ENCODE measurements around the gene FAM131A. TPM values are rescaled to one million over a fixed set of nuclear protein-coding genes. Genes with fewer than 3 reads are reported as not detected.

The FAM131A gene
- total and polyA plus RNA-seq, 9 of the 15 experiments (the other 6 are each of a cell fraction or from before 2014, with no cell fraction given) = 0.48 to 11.1 (median 4.3) TPM

DNA sequence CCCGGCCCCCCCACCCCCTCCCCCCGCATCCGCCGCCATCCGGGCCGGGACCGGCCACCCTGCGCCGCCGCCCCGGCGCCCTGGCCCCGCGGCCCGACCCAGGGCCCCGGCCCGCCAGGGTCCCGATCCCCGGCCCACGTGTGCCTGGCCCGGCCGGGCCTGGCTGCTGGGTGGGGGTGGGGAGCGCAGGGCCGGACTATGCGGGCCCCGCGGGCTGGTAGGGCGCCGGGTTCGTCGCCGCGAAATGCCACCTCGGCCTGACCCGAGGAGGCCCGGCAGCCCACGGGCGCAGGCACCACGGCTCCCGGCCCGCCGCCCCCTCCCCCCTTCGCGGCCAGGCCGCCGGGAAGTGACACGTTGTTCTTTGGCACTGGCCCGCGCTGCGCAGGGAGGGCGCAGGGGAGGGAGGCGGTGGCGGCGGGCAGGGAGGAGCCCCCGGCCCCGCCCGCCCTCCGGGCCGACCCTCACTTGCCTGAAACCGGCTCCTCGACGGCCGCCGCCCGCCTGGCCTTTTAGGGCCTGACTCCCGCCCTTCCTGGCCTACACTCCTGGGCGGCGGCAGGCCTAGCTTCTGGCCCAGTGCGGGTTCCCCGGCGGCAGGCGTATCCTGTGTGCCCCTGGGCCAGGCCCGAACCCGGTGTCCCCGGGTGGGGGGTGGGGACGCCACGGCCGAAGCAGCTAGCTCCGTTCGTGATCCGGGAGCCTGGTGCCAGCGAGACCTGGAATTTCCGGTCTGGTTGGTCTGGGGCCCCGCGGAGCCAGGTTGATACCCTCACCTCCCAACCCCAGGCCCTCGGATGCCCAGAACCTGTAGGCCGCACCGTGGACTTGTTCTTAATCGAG is 22.5 kb upstream of the FAM131A start (continued):
- TF ChIP-seq, protein P1, sequence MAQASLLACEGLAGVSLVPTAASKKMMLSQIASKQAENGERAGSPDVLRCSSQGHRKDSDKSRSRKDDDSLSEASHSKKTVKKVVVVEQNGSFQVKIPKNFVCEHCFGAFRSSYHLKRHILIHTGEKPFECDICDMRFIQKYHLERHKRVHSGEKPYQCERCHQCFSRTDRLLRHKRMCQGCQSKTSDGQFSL (CRISPR knock-in tag; IDR thresholded peaks at IDR 0.05) = no peak; the same call in 1 of the 2 replicates
- TF ChIP-seq, protein P1 (tag; IDR thresholded peaks at IDR 0.05) = peak in 1 of 2 experiments; percentile 86; a peak in 2 of 4 replicates
- TF ChIP-seq, protein P2, sequence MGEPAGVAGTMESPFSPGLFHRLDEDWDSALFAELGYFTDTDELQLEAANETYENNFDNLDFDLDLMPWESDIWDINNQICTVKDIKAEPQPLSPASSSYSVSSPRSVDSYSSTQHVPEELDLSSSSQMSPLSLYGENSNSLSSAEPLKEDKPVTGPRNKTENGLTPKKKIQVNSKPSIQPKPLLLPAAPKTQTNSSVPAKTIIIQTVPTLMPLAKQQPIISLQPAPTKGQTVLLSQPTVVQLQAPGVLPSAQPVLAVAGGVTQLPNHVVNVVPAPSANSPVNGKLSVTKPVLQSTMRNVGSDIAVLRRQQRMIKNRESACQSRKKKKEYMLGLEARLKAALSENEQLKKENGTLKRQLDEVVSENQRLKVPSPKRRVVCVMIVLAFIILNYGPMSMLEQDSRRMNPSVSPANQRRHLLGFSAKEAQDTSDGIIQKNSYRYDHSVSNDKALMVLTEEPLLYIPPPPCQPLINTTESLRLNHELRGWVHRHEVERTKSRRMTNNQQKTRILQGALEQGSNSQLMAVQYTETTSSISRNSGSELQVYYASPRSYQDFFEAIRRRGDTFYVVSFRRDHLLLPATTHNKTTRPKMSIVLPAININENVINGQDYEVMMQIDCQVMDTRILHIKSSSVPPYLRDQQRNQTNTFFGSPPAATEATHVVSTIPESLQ (CRISPR knock-in tag; IDR thresholded peaks at IDR 0.05) = no peak
- TF ChIP-seq CBFB (CRISPR knock-in tag; IDR thresholded peaks at IDR 0.05) = 0 out of 2 replicates have a peak, but pooled peaks have one; percentile 39
- TF ChIP-seq, protein P3, sequence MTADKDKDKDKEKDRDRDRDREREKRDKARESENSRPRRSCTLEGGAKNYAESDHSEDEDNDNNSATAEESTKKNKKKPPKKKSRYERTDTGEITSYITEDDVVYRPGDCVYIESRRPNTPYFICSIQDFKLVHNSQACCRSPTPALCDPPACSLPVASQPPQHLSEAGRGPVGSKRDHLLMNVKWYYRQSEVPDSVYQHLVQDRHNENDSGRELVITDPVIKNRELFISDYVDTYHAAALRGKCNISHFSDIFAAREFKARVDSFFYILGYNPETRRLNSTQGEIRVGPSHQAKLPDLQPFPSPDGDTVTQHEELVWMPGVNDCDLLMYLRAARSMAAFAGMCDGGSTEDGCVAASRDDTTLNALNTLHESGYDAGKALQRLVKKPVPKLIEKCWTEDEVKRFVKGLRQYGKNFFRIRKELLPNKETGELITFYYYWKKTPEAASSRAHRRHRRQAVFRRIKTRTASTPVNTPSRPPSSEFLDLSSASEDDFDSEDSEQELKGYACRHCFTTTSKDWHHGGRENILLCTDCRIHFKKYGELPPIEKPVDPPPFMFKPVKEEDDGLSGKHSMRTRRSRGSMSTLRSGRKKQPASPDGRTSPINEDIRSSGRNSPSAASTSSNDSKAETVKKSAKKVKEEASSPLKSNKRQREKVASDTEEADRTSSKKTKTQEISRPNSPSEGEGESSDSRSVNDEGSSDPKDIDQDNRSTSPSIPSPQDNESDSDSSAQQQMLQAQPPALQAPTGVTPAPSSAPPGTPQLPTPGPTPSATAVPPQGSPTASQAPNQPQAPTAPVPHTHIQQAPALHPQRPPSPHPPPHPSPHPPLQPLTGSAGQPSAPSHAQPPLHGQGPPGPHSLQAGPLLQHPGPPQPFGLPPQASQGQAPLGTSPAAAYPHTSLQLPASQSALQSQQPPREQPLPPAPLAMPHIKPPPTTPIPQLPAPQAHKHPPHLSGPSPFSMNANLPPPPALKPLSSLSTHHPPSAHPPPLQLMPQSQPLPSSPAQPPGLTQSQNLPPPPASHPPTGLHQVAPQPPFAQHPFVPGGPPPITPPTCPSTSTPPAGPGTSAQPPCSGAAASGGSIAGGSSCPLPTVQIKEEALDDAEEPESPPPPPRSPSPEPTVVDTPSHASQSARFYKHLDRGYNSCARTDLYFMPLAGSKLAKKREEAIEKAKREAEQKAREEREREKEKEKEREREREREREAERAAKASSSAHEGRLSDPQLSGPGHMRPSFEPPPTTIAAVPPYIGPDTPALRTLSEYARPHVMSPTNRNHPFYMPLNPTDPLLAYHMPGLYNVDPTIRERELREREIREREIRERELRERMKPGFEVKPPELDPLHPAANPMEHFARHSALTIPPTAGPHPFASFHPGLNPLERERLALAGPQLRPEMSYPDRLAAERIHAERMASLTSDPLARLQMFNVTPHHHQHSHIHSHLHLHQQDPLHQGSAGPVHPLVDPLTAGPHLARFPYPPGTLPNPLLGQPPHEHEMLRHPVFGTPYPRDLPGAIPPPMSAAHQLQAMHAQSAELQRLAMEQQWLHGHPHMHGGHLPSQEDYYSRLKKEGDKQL (CRISPR knock-in tag; IDR thresholded peaks at IDR 0.05; ENCODE audit: borderline replicate concordance) = no peak
- TF ChIP-seq CHD1 (IDR thresholded peaks at IDR 0.05; ENCODE audit: low read length) = peak; percentile 69
- TF ChIP-seq CEBPG (CRISPR knock-in tag; IDR thresholded peaks at IDR 0.05) = no peak
- TF ChIP-seq CEBPG (tag; conservative IDR thresholded peaks at IDR 0.05 in 1 of 2, IDR thresholded peaks at IDR 0.05 in 1 of 2) = no peak
- TF ChIP-seq, protein P4, sequence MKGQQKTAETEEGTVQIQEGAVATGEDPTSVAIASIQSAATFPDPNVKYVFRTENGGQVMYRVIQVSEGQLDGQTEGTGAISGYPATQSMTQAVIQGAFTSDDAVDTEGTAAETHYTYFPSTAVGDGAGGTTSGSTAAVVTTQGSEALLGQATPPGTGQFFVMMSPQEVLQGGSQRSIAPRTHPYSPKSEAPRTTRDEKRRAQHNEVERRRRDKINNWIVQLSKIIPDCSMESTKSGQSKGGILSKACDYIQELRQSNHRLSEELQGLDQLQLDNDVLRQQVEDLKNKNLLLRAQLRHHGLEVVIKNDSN (CRISPR knock-in tag; IDR thresholded peaks at IDR 0.05) = peak; percentile 20; the same call in 1 of the 2 replicates
- TF ChIP-seq ELF1 (tag; IDR thresholded peaks at IDR 0.05) = peak; percentile 63
- TF ChIP-seq NR2C1 (IDR thresholded peaks at IDR 0.05) = no peak
- TF ChIP-seq NR2C1 (tag; IDR thresholded peaks at IDR 0.05) = no peak
- TF ChIP-seq SMAD1 (IDR thresholded peaks at IDR 0.05; ENCODE audit: low read depth, low read length, partially characterized antibody) = no peak
- TF ChIP-seq, protein P5, sequence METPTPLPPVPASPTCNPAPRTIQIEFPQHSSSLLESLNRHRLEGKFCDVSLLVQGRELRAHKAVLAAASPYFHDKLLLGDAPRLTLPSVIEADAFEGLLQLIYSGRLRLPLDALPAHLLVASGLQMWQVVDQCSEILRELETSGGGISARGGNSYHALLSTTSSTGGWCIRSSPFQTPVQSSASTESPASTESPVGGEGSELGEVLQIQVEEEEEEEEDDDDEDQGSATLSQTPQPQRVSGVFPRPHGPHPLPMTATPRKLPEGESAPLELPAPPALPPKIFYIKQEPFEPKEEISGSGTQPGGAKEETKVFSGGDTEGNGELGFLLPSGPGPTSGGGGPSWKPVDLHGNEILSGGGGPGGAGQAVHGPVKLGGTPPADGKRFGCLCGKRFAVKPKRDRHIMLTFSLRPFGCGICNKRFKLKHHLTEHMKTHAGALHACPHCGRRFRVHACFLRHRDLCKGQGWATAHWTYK (CRISPR knock-in tag; IDR thresholded peaks at IDR 0.05) = 0 out of 2 replicates have a peak, but pooled peaks have one; percentile 20
